HG02852 (cell line): ENCODE results near the gene PHLDA2.
"Not testable (repeated sequence)": the region's sequence is repeated elsewhere in the genome, so short reads cannot be mapped to it uniquely, and the experiment has no call there.

Source experiments
- ATAC-seq: cut with Tn5 transposase; IDR thresholded peaks from one replicate; pipeline ENCODE4 v1.9.1; 2021; ENCODE audit warnings: mild to moderate bottlenecking, moderate library complexity; ENCODE audit not compliant: unreplicated experiment

PHLDA2 gene

DNA sequence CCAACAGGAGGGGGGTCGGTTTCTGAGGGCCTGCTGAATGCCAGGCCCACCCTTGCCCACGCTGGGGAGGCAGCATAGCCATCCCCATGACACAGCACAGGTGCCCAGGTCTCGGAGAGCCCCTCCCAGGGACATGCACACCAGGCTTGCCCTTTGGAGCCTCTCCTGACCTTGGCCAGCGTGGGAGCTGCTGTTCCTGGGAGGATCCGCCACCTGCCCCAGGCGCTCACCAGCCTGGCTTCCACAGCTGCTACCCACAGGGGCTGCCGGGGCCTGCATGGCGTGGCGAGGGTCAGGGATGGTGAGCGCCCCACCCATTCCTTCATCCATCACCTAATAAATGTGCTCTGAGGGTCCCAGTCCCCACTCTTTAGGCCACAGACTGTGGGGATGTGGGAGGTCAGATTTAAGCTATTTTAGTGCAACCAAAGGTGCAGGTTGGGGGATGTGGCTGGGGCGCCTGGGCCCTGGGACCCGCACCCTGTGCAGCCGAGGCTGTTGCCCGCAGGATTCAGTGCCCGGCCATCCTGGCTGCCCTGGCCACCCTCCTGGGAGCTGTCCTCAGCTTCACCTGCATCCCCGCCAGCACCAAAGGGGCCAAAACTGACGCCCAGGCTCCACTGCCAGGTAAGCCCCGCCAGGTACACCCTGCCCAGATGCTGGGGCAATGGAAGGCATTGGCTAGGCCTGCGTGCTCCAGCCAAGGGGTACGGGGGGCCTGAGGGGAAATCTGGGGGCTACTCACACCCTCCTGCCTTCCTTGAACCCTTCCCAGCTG is 12.9 kb downstream of the PHLDA2 start:
- ATAC-seq: no peak

DNA sequence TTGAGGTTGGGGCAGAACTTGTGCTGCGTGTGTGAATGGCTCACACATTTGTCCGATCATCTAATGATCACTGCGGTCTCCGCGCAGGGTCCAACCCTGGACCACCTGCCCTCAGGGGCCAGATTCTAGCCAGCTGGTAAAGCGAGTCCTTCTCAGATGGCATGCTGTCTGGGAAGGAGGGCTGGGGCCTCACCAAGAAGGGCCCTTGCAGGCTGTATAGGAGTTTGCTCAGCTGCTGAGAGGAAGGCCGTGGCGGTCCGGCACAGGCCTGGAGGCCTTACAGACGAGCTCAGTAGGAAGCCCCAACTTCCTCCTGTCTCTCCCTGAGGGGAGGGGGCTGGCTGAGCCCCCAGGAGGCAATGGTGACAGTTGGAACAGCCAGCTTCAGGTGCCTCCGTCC is 13.7 kb downstream of the PHLDA2 start:
- no peak for ATAC-seq

DNA sequence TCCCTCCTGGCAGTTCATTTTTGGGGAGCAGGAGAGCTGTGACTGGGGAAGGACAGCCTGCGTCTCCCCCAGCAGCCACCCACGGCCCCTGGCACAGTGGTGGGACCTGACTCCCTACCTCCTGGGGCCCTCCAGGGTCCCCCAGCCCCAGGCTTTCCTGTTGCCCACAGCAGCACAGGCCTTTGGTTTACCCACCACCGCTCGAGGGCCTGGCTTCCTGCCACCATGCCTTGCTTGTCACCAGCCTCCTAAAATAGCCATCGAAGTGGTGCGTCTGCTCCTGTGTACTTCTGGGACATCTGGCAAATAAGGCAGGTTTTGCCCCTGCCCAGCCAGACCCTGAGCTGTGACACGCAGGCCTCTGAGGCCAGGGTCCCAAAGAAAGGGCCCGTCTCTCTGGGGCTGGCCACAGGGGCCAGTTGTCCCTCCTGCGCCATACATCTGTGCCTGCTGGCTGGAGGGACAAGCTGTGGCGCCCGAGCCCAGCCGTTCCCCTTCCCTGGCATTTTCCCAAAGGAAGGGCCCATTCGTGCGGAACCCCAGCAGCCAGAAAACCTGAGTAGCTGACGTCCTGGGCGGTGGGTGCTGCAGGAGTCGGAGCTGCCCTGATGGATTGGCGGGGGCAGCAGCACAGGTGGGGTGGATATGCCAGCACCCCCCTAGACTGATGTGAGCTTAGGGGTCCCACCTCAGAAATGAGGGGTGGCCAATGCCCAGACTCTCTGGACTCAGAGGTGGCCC is 14.6 kb downstream of the PHLDA2 start:
- ATAC-seq: no peak

DNA sequence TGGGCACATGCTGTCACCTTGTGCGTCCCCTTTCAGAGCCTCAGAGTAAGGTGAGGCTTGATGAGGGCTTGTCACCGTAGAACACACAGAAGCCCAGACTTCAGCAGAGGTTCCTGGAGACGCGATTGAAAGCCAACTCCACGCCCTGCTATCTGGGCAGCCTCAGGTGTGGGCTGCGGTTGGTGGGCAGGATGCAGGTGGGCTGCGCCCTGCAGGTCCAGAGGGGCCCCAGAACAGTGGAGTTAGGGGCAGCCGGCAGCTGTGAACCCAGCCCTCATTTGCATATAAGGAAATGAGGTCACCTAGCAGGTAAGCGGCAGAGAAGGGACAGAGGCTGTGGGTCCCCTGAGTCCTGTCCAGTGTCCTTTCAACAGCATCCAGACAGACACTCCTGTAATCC is 15.4 kb downstream of the PHLDA2 start:
- ATAC-seq: no peak

DNA sequence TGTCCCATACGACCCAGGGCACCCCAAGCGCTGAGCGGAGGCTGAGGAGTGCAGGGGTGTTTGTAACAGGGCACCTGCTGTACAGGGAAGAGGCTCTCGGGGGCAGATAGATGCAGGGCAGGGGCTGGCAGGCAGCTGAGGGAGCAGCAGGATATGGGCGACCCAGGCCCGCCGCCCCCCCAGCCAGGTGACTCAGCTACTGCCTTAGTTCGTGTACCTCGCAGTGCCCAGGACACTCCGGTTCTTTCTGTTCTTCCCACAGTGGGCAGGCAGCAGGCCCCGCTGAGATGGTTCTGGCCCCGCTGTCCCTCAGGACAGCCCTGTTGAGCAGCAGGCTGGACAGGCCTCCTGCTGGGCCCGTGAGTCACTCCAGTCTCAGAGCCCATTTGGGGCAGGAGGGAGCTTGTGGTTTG is 16.2 kb downstream of the PHLDA2 start:
- ATAC-seq: no peak

DNA sequence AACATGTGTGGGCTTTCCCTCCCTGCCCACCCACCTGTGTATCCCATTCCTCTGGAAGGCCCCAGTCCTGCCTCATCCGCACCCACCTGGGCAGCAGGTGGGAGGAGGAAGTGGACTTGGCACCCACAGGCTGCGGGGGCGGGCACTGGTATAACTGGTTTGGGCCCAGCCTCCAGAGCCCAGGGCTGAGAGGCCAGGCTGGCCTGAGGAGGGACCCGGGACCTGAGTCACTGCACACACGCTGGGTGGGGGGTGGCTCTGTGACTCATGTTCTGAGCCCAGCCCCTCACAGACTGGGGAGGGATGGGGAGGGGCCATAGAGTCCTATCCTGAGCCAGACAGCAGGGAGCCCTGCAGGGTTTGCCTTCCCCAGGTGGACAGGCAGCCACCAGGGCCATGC is 16.7 kb downstream of the PHLDA2 start:
- no peak for ATAC-seq

DNA sequence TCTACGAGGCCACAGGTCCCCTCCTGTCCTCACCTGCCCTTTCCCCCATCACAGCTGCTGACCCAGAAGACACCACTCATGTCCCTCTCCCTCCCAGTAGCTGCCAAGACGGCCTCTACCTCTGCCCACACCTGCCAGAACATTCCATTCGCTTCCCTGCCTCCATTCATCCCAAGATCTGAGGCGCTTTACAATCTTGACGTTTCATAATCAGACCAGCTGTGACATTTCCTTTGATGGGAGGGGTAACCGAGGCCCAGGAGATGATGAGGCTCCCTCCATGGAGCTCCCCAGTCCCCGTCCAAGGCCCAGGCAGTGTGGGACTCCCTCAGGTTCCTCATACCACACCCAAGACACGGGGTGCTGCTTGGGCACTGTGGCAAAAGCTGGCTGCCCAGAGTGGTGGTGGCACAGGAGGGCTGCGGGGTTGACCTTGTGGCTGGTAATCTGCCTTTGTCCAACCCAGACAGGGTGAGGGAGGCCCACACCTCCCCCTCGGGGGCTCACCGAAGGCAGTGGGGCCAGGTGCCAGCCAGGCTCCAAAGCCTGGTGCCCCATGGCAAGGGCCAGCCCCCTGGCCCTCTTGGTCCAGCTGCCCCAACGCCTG is 17.3 kb downstream of the PHLDA2 start:
- ATAC-seq: no peak

DNA sequence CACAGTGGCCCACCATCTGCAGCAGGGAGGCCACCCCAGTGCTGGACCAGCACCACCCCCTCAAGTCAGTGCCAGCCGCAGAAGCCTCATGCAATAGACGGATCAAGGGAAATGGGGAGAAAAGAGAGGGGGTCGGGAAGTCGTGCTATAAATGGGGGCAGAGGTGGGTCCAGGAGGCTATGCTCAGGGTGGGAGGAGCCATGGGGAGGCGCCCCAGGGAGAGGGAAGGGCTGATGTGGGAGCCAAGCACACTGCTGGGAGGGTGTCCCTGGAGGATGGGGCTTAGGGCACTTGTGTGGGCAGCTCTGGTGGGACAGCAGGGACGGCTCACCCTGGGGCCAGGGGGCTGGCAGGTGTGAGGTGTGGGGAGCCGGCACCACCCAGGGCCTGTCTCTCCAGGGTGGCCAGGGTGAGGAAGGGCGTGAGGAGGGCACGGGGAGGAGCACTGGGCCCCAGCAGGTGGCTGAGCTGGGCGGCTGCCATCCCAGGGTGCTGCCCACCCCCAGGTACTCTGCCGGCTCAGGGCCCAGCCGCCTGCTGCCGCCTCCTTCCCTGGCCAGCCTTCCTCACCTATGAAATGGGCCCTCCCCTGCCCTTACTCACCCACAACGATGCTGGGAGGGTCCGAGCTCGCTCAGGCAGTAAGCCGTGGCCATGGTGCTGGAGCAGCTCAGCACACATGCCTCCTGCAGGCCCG is 18.0 kb downstream of the PHLDA2 start:
- ATAC-seq: no peak

DNA sequence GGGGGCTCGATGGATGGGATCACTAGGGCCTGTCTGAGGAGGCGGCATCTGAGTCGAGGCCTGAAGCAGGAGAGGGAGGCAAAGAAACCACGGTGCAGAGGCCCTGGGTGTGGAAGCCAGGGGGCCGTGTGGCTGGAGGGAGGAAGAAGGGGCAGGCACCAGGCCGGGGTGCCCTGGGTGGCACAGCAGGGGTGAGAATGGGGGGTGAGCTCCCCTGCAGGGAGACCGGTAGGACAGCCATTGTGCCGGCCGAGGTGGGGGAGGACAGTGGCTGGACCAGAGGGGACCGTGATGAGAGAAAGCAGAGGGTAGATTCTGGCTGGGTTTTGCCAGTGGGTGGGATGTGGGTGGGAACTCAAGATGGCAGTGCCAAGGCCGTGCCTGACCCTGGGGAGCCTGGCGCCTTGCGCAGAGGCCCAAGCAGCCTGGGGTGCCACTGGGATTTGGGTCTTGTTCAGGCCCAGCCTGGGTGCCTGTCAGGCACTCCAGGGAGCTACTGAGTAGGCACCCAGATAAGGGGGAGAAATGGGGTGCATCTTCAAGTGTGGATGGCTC is 18.7 kb downstream of the PHLDA2 start:
- no peak for ATAC-seq

DNA sequence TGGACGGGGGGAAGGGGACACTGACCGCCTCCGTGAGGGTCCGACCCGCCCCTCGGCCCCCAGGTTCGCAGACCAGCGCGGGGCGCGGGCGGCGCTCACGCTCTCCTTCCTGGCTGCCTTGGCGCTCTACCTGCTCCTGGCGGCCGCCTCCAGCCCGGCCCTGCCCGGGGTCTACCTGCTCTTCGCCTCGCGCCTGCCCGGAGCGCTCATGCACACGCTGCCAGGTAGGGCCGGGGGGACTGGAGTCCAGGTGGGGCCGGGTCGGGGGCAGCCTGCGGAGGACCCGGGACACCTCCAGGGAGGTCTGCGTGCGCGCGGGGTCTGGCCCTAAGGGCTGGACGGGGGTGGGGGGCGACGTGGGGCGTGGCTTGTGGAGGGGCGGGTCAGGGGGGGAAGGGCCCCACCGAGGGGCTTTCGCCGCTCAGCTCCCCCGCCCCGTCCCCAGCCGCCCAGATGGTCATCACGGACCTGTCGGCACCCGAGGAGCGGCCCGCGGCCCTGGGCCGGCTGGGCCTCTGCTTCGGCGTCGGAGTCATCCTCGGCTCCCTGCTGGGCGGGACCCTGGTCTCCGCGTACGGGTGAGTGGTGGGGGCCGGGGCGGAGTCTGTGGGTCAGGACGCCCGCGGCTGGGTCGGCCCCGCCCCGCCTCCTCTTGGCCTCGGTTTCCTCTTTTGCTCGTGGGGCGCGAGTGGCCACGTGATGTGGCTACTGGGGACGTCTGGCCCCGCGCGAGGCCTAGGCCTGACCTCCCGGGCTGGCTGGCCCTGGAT is 19.9 kb downstream of the PHLDA2 start:
- ATAC-seq: no peak

DNA sequence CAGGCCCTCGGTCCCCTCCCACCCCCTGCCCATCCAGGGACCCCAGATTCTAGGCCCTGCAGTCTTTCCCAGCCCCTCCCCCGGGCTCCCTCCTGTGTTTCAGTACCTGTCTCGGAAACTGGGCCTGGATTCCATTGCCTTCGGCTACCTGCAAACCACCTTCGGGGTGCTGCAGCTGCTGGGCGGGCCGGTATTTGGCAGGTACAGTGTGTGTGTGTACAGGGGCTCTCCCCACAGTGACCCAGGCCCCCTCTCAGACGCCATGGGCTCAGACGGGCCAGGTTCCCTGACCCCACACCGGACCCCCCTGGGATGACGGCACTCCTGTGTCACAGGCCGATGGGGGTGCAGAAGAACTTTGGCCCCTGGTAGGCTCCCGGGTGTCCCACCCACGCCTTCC is 21.1 kb downstream of the PHLDA2 start:
- ATAC-seq: no peak

DNA sequence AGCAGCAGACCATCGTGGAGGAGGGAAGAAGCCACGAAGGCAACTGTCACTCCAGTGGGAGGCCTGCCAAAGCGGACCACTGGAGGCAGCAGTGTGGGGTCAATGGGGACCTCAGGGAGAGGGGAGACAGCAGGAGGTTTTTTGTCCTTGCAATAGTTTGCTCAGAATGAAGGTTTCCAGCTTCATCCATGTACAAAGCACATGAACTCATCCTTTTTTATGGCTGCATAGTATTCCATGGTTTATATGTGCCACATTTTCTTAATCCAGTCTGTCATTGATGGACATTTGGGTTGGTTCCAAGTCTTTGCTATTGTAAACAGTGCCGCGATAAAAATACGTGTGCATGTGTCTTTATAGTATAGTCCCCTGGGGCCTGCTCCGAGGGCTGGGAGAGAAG is 23.9 kb downstream of the PHLDA2 start:
- ATAC-seq: not testable (repeated sequence)

DNA sequence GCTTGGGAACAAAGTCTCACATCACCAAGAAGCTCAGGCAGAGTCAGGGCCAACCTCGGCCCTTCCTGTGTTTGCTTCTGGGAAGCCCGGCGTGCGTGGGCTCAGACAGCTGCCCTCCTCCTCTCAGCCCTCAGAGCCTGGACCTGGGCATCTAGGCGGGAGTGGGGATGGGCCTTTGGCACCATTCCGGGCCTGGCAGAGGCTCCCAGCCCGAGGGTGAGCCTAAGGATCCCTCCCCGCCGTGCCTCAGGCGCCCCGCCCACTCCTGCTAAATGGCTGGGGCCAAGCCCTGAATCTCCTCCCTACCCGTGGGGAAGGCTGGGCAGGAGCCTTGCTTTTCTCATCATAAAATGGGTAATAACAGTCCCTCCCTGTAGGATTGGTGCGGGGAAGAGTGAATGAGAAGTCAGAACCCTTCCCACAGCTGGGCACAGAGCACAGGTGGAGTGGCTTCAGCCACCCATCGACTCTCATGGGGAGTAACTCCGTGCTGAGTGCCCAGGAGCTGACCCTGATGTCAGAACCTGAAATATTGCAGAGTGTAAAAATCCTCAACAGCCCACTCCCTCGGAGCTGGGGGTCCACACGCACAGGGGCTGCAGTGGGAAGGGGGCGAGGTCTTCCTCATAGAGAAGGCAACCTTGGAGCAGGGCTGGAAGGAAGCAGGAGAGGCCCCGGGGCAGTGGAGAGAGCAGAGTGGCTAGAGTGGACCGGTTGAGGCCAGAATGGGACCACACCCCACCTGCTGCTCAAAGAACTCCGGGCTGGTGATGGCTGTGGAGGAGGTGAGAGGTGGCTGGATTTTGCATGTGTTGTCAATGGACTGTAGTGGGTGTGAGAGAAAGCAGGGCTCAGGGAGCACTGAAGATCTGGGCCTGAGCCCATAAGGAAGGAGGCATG is 24.8 kb downstream of the PHLDA2 start:
- no peak for ATAC-seq

DNA sequence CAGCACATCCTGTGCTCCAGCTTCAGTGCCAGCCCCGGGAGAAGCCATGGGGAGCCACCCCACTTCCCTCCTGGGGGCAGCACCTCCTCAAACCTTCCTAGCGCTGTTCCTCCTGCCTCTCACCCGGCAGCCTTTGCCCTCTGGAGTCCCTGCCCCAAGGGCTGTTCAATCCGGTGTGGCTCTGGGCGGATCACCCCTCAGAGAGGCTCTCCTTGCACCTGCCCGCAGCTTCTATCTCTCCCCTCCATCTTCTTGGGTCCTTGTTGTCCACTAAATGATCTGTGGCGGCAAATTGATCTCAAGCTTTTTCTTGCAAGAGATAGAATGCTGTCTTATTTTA is 25.6 kb downstream of the PHLDA2 start:
- ATAC-seq: no peak

DNA sequence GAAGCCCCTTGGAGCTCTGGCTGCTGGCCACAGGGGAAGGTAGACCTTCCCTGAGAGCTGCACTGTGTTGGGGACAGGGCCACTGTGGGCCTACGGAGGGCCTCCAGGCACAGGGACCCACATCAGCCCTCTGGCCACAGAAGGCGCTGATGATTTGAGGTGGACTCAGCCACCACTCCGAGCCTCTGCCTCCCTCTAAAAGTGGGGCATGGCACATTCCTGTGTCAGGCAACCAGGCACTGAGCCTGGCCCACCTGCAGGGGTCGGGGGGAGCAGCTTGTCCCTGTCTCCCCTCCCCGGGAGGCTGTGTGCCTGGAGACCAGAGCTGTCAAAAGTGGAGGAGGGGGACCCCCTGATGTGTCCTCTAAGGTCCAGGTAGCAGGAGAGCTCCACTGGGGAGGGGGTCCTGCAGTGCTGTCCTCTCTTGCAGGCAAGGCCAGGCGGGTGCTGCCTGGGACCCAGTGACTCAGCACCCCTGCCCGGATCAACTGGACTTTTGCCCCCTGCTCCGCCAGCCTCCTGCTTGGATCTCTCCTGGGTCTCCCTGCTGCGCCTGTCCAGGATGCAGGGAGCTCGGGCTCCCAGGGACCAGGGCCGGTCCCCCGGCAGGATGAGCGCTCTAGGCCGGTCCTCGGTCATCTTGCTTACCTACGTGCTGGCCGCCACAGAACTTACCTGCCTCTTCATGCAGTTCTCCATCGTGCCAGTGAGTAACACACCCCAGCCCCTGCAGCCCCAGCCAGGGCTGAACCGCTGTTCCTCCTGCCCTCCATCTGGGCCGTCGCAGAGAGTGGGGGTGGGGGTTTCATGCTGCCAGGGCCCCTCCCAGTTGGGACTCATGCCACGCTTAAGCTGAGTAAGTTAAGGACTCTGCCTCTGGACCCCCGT is 26.2 kb downstream of the PHLDA2 start:
- ATAC-seq: peak; percentile 10

DNA sequence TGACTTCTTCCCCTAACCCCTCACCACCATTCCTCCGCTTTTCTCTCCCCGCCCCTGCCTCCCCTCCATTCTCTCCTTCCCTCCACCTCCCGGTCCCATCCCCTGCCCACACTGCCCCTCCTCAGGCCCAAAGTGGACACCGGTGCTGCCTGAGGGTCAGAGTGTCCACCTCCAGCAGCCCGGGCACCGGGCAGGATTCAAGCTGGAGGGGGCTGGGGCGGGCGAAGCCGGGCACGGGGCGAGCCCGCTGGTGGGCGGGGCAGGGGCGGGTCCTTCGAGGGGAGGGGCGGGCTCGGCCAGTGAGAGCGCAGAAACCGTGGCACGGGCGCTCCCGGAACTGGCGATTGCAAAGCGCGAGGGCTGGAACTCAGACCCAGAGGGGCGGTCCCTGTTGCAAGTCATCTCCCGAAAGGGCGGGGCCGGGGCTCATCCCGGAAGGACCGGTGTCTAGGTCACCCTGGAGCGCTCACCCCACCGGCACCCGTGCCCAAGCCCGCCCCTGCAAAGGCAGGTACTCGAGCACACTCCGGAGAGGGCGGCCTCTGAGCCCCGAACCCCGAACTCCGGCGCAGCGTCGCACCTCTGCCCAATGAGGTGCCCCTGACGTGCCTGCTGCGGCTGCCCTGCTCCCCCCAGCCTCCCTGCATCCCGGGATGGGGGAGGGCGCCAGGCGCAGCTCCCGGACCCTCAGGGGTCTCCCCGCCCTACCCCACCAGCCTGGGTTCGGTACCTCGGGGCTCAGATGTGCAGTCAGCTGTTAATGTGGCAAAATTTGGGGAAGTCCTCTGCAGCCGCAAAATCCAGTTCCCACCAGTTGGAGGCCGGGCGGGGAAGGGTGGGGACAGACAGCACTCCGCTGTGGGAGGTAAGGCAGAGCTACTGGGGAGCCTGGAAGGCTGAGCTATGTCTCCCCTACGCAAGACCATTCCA is 27.1 kb downstream of the PHLDA2 start:
- peak; percentile 95 for ATAC-seq

DNA sequence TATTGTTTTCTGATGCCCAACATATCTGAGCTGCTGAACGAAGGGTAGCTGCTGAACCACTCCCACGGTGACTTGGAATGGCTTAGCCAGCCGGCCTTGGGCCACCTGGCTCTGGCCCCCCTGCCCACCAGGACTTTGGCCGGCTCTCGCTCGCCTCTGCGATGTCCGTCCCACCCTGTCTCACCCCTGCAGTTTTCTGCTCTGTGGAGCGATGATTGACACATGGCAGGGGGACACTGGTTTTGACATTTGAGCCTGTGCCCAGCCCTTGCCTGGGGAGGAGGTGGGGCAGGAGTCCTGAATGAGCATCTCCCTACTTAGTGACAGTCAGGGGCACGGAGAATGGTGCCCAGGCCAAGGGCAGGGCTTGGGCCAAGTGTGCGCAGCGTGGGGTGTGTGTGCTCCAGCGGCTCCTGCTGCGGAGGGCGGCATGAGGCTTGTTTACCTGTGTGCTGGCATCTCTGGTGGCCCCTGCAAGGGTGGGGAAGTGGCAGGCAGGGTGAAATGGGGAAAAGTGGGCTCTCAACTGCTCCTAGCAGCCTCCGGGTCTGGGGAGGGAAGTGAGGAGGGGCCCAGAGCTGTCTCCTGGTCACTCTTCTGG is 27.9 kb downstream of the PHLDA2 start:
- no peak for ATAC-seq
